Stimulated activated CD8-positive, alpha-beta memory T cell treated with anti-CD3 and anti-CD28 coated beads, Interleukin-15, amount 100 ng/mL, for 48 hours (primary cell): Measurements from ENCODE around the gene SIGLEC8.

Source experiments
- DNase-seq, 2 donors: peaks; one replicate each; pipeline ENCODE4 v3.0.0-alpha.2; 2020; ENCODE audit warnings: low read depth in 2 of 2

The SIGLEC8 gene

DNA sequence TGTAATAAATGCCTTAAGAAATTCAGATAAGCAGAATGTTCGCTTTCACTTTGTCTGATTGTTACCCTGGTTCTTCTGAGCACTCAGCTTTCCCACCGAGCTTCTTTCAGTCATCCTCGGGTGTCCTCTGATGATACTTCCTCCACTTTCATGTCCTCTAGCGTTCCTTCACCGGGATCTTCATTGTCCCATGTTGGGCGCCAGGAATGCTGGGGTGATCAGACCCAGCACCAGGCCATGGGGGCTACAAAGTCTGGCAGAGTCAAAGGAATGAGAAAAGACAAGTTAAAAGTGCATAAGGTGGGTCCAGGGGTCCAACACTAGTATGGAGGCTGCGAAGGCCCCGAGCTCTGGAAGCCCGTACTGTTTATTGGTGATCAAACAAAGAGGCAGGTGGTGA lies 56.1 kb downstream of the SIGLEC8 start:
- no peak for DNase-seq
